Breast epithelium (tissue), 3 donors: ENCODE results near the gene MOSMO.

Experiments used
- CTCF ChIP-seq, 3 donors: fragments of 450-650 bp; IDR thresholded peaks; one replicate each; pipeline ENCODE4 v1.5.1; 2016 to 2017; ENCODE audit warnings: antibody characterized with exemption in 3 of 3, mild to moderate bottlenecking in 3 of 3, moderate library complexity in 3 of 3
- POLR2A ChIP-seq: fragments of 450-650 bp; IDR thresholded peaks from one replicate; pipeline ENCODE4 v1.6.1; 2016; ENCODE audit warnings: antibody characterized with exemption, mild to moderate bottlenecking, moderate library complexity

- TF ChIP-seq POLR2A (no peak), CTCF (IDR thresholded peaks at IDR 0.05) (no peak)
Observed at GRCh38 chr16:22003195-22003594, 4.7 kb upstream of the MOSMO start.
